NCI-H2196 treated with DMSO at 0.1 percent for 48 hours (cell line): ENCODE measurements around the gene PIK3CB.
"Not testable (repeated sequence)": the region's sequence is repeated elsewhere in the genome, so short reads cannot be mapped to it uniquely, and the experiment has no call there.

ENCODE experiments used
- DNase-seq: peaks from one replicate; lab custom pipeline; 2025; ENCODE audit not compliant: unreplicated experiment; lab: John Stamatoyannopoulos, UW

Gene PIK3CB

DNA sequence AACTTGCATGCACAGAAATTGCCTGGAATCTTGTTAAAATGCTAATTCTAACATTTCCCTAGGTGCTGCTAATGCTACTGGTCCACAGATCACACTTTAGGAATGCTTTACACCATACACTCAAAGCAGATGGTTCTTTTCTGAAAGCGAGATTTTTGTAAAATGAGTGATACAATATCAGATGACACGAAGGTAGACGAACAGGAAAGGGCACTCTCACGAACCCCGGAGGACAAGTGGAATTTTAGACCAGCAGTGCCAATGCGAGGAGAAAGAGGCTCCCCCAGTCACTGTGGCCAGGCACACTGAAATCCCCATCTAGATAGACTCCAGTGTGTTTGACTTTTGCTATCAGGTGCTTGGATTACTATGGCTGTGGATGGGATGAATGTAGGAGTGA, 205.2 kb downstream of the PIK3CB start:
- no peak for DNase-seq

DNA sequence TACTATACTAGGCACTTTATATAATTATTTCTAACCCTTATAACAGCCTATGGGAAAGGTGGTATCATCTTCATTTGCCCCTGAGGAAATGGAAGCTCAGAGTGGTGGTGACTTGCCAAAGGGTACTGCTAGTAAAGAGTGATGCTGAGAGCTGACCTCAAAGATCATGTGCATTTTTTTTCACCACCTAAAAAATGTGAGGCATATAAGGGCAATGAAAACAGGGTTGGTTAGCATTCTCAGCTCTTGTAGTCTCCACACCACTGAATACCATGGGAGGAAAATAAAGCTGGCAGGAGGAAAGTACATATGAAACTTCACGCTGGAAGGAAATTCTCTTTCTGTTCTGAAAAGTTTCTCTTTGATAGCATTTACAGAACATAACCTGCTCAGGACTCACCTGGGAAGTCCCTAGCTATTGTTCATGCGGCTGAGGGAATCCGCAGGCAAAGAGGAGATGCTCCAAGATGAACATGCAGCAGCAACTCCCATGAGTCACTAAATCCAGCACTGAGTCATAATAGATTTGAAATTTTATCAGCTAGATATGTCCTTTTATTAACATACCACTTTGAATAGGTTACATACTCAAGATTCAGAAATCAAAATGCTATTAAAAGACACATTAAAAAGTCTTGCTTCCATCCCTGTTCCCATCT, 208.9 kb downstream of the PIK3CB start:
- DNase-seq = no peak

DNA sequence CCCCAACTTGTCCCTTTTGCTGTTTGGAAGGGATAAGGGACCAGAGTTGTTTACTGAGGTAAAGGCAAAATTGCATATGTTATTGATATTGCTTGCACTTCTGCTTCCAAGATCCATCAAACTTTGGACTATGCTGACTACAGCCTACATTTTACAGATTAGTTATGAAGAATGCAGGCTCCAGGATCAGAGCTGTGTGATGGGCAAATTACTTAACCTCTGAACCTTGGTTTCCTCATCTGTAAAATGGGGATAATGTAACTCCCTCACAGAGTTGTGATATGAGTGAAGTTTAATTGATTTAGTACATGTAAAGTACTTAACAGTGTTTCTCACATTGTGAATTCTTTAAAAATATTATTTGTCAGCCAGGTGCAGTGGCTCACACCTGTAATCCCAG, 210.2 kb downstream of the PIK3CB start:
- DNase-seq = no peak

DNA sequence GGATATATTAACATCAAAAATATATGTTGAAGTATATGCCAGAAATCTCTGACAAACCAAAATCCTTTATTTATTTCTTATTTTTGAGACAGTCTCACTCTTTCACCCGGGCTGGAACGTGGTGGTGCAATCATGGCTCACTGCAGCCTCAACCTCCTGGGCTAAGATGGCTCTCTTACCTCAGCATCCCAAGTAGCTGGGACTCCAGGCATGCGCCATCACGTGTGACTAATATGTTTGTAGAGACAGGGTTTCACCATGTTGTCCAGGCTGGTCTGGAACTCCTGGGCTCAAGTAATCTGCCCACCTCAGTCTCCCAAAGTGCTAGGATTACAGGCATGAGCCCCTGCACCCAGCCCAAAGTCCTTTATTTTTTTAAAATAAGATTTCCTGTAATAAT, 214.3 kb downstream of the PIK3CB start:
- DNase-seq = no peak

DNA sequence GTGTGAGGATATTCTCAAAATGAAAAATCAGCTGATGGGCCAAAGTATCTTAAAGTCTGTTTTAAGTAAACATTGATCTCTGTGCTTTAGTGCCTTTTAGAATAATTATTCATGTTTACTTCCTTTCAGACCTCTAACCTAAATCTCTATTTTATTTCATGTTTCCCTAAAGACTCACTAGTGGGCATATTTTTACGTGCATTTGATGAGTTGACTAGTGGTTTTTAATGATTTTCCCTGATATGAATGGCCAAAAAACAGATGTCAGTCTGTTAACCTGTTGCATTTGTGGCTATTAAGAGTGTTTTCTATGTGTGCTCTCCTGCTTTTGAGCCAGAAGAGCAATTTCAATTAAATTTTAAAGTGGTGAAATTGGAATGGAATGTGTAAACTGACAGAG, 219.3 kb downstream of the PIK3CB start:
- no peak for DNase-seq

DNA sequence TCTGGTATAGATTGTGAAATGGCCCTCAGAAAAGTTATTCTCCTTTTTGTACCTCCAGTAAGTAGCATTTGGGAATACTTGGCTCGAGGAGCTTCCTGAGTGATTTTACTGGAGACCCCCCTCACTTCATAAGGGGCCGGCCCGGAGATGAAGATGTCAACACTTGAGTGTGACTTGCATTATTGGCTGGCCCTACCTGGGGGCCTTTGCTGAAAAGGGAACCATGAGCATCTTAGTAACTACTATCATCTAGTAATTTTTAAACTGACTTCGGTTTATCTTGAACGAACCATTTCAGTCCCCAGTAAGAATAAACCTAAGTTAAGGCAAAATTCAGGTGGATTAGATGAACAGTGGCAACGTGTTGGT, 224.8 kb downstream of the PIK3CB start:
- no peak for DNase-seq

DNA sequence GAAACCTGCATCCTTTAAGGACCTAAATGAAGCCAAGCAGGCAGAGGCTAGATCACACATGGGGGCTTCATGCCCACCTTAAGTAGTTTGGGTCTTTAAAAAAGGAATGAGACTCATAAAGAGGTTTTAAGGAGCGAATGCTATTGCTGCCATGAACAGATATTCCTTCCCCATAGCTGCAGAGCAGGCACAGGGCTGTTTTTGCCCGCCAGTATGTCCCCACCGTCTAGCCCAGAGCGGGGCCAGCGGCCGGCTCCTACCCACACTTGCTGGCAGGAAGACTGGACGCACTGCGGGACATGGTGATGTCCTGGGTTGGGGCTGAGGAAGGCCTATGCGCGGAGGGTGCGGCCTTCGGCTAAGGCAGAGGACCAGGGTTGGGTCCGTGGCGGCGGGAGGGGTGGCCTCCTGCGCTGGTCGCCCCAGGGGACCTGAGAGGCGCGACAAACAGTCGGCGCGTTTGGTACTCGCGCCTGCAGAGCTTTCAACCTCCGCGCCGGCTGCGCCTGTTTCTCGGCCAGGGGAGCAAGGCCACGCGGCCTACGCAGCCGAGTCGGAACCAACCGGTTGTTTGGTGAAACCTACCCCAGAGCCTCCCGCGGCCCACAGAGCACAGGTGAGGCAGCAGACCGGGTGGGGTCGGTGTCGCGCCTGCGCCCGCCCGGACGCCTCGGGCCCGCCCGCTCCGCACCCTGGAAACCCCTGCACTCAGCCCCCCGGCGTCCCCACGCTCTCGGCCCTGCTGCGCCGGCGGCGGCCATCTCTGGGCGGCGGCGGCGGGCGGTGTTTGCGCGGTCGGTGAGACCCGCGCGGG, 226.2 kb downstream of the PIK3CB start, which contains the start of gene FAIM:
FAIM (plus strand) TSS at position 450 of the 814 bp plus-strand sequence. CDS start 10,956 bp downstream, outside the sequence.
- DNase-seq = peak; percentile 42

DNA sequence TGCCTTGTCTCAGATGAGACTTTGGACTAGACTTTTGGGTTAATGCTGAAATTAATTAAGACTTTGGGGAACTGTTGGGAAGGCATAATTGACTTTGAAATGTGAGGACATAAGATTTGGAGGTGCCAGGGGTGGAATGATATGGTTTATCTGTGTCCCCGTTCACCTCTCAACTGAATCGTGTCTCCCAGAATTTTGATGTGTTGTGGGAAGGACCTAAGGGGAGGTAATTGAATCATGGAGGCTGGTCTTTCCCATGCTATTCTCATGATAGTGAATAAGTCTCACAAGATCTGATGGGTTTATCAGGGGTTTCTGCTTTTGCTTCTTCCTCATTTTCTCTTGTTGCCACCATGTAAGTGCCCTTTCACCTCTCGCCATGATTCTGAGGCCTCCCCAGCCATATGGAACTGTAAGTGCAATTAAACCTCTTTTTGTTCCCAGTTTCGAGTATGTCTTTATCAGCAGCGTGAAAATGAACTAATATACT, 230.6 kb downstream of the PIK3CB start:
- not testable (repeated sequence) for DNase-seq
